HG03103 (cell line): ENCODE measurements around the gene RNF39.

Source experiments
- ATAC-seq: cut with Tn5 transposase; IDR thresholded peaks from one replicate; pipeline ENCODE4 v1.9.1; 2021; ENCODE audit warnings: low read depth; ENCODE audit not compliant: unreplicated experiment

Gene RNF39

GRCh38 chr6:30020626-30021025, 54.9 kb downstream of the RNF39 start:
- ATAC-seq, result no peak
